OCI-LY7 (cell line): ENCODE results near the gene RIMS4.

Experiments
- EZH2phosphoT487 ChIP-seq: fragments of 200-600 bp; sonication (generic); IDR thresholded peaks from 2 replicates; pipeline ENCODE4 v1.6.1; 2018; ENCODE audit warnings: low read depth, borderline replicate concordance, mild to moderate bottlenecking, mixed run types, antibody characterized with exemption, low read length, moderate library complexity, mixed read lengths
- TF ChIP-seq, protein P1 (sequence below): fragments of 200-600 bp; sonication (generic); conservative IDR thresholded peaks from 2 replicates; pipeline ENCODE4 v1.5.1; 2014; ENCODE audit warnings: mild to moderate bottlenecking, antibody characterized with exemption, low read length, moderate library complexity, mixed read lengths

DNA sequence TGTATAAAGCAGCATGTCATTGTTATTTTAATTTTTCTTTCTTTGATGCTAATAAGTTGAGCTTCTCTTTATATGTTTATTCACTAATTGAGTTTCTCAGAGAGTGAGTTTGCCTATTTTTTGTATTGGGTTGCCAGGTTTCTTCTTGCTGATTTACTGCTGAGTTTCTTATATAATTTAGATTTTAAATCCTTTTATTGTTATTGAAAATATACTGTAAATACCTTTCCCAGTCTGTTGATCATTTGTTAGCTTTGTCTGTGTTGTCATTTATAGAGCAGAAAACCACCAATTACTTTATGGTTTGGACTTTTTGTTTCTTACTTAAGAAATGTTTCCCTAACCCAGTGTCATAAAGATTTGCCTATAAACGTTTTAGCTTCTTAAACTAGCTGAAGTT lies 17.1 kb upstream of the RIMS4 start:
- TF ChIP-seq, protein P1, sequence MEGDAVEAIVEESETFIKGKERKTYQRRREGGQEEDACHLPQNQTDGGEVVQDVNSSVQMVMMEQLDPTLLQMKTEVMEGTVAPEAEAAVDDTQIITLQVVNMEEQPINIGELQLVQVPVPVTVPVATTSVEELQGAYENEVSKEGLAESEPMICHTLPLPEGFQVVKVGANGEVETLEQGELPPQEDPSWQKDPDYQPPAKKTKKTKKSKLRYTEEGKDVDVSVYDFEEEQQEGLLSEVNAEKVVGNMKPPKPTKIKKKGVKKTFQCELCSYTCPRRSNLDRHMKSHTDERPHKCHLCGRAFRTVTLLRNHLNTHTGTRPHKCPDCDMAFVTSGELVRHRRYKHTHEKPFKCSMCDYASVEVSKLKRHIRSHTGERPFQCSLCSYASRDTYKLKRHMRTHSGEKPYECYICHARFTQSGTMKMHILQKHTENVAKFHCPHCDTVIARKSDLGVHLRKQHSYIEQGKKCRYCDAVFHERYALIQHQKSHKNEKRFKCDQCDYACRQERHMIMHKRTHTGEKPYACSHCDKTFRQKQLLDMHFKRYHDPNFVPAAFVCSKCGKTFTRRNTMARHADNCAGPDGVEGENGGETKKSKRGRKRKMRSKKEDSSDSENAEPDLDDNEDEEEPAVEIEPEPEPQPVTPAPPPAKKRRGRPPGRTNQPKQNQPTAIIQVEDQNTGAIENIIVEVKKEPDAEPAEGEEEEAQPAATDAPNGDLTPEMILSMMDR = no peak
- TF ChIP-seq EZH2phosphoT487 = no peak
